WTC11 (cell line): ENCODE measurements around the gene NRXN3. TPM values are rescaled to one million over a fixed set of nuclear protein-coding genes. Genes with fewer than 3 reads are reported as not detected.
A peak's percentile ranks its signal among the peaks of the same experiment; 100 is the strongest.

ENCODE experiments used
- ATAC-seq: fragments of 200-7000 bp; cut with Tn5 transposase; 2 replicates; pipeline ENCODE4 v1.10.0; 2021; ENCODE audit warnings: mild to moderate bottlenecking, moderate library complexity
- CTCF ChIA-PET: fragments of 300-600 bp; sonication (Branson Sonifier 250); formaldehyde crosslinking; loops from one replicate; lab custom pipeline; 2021; ENCODE audit warnings: antibody characterized with exemption; lab: Charles Lee
- POLR2A ChIA-PET: fragments of 350-600 bp; sonication (Branson Sonifier 250); formaldehyde crosslinking; loops from one replicate; lab custom pipeline; 2021; ENCODE audit warnings: antibody characterized with exemption; lab: Charles Lee
- DNase-seq: peaks from one replicate; pipeline ENCODE4 v3.0.0; 2021; ENCODE audit warnings: low spot score
- H3K27ac Mint-ChIP-seq: 2 replicates; pipeline ENCODE4 v1.8.0; 2021; ENCODE audit warnings: mixed read lengths
- H3K27me3 Mint-ChIP-seq: 2 replicates; pipeline ENCODE4 v1.8.0; 2021; ENCODE audit warnings: low read depth, mild to moderate bottlenecking, moderate library complexity, mixed read lengths
- H3K36me3 Mint-ChIP-seq: 2 replicates; pipeline ENCODE4 v1.8.0; 2021; ENCODE audit warnings: mixed read lengths
- H3K4me1 Mint-ChIP-seq: 2 replicates; pipeline ENCODE4 v1.8.0; 2022; ENCODE audit warnings: mixed read lengths
- H3K4me3 Mint-ChIP-seq: 2 replicates; pipeline ENCODE4 v1.8.0; 2021; ENCODE audit warnings: mild to moderate bottlenecking, moderate library complexity, mixed read lengths
- H3K9me3 Mint-ChIP-seq: 2 replicates; pipeline ENCODE4 v1.8.0; 2021; ENCODE audit warnings: mixed read lengths
- CREM ChIP-seq: sonication (generic); formaldehyde crosslinking; IDR thresholded peaks from 2 replicates; pipeline ENCODE4 v1.8.1; 2022; ENCODE audit warnings: mild to moderate bottlenecking, missing genetic modification reagents, moderate library complexity
- E2F4 ChIP-seq: sonication (generic); formaldehyde crosslinking; IDR thresholded peaks from 2 replicates; pipeline ENCODE4 v1.8.1; 2022; ENCODE audit warnings: low read depth, mild to moderate bottlenecking, moderate library complexity, missing genetic modification reagents, borderline replicate concordance
- E2F5 ChIP-seq: sonication (generic); formaldehyde crosslinking; IDR thresholded peaks from 2 replicates; pipeline ENCODE4 v1.8.1; 2022; ENCODE audit warnings: mild to moderate bottlenecking, moderate library complexity, missing genetic modification reagents
- ELF4 ChIP-seq: sonication (generic); formaldehyde crosslinking; IDR thresholded peaks from 2 replicates; pipeline ENCODE4 v1.8.1; 2022; ENCODE audit warnings: low read depth, mild to moderate bottlenecking, moderate library complexity, missing genetic modification reagents
- ERG ChIP-seq: fragments of 250-450 bp; sonication (Bioruptor Pico); IDR thresholded peaks from 2 replicates; pipeline ENCODE4 v1.8.0; 2021; ENCODE audit warnings: mild to moderate bottlenecking
- FOXP4 ChIP-seq: sonication (generic); formaldehyde crosslinking; IDR thresholded peaks from 2 replicates; pipeline ENCODE4 v1.8.0; 2022; ENCODE audit warnings: mild to moderate bottlenecking, missing genetic modification reagents
- GABPB1 ChIP-seq: sonication (generic); formaldehyde crosslinking; IDR thresholded peaks from 2 replicates; pipeline ENCODE4 v1.8.1; 2023; ENCODE audit warnings: mild to moderate bottlenecking, missing genetic modification reagents
- GRHL2 ChIP-seq: fragments of 250-450 bp; sonication (Bioruptor Pico); IDR thresholded peaks from 2 replicates; pipeline ENCODE4 v1.8.0; 2022; ENCODE audit warnings: mild to moderate bottlenecking, moderate library complexity; ENCODE audit not compliant: insufficient replicate concordance, severe bottlenecking
- HMGXB4 ChIP-seq: sonication (generic); formaldehyde crosslinking; IDR thresholded peaks from 2 replicates; pipeline ENCODE4 v1.8.1; 2023; ENCODE audit warnings: mild to moderate bottlenecking, moderate library complexity, missing genetic modification reagents
- MLX ChIP-seq: sonication (generic); formaldehyde crosslinking; IDR thresholded peaks from 2 replicates; pipeline ENCODE4 v1.8.1; 2023; ENCODE audit warnings: mild to moderate bottlenecking, missing genetic modification reagents, moderate library complexity
- MXD4 ChIP-seq: fragments of 250-450 bp; sonication (Bioruptor Pico); IDR thresholded peaks from 2 replicates; pipeline ENCODE4 v1.8.0; 2021; ENCODE audit warnings: mild to moderate bottlenecking, moderate library complexity, borderline replicate concordance
- NR1H2 ChIP-seq: sonication (generic); formaldehyde crosslinking; IDR thresholded peaks from 2 replicates; pipeline ENCODE4 v1.9.0; 2021; ENCODE audit warnings: mild to moderate bottlenecking, moderate library complexity, missing genetic modification reagents
- OVOL2 ChIP-seq: fragments of 250-450 bp; sonication (Bioruptor Pico); IDR thresholded peaks from 2 replicates; pipeline ENCODE4 v1.9.0; 2021; ENCODE audit warnings: mild to moderate bottlenecking, borderline replicate concordance
- SMAD4 ChIP-seq: sonication (generic); formaldehyde crosslinking; IDR thresholded peaks from 2 replicates; pipeline ENCODE4 v1.8.0; 2022; ENCODE audit warnings: mild to moderate bottlenecking, missing genetic modification reagents
- ZBTB21 ChIP-seq: sonication (generic); formaldehyde crosslinking; IDR thresholded peaks from 2 replicates; pipeline ENCODE4 v1.8.1; 2023; ENCODE audit warnings: mild to moderate bottlenecking, missing genetic modification reagents, borderline replicate concordance
- ZBTB43 ChIP-seq: sonication (generic); formaldehyde crosslinking; IDR thresholded peaks from 2 replicates; pipeline ENCODE4 v1.8.1; 2023; ENCODE audit warnings: mild to moderate bottlenecking, missing genetic modification reagents
- ZNF396 ChIP-seq: fragments of 250-450 bp; sonication (Bioruptor Pico); IDR thresholded peaks from 2 replicates; pipeline ENCODE4 v1.8.0; 2021; ENCODE audit warnings: mild to moderate bottlenecking, moderate library complexity, borderline replicate concordance
- ZNF416 ChIP-seq: fragments of 250-450 bp; sonication (Bioruptor Pico); IDR thresholded peaks from 2 replicates; pipeline ENCODE4 v1.9.0; 2021; ENCODE audit warnings: mild to moderate bottlenecking, inconsistent platforms
- ZNF423 ChIP-seq: fragments of 250-450 bp; sonication (Bioruptor Pico); IDR thresholded peaks from 2 replicates; pipeline ENCODE4 v2.1.2; 2022; ENCODE audit warnings: mild to moderate bottlenecking, moderate library complexity
- total RNA-seq: library from RNA; stranded (reverse); gene quantifications from 3 replicates; pipeline ENCODE4 v1.2.3, GENCODE V29; 2021

NRXN3 gene
- total RNA-seq, 1 experiment from 2014 or later: 3.0 TPM

GRCh38 chr14:79337761-79338160, 1167.6 kb downstream of the NRXN3 start (continued):
- no peak for TF ChIP-seq E2F4 (CRISPR knock-in tag)

- ATAC-seq (peak; percentile 61; the same call in 1 of the 2 replicates), DNase-seq (no peak)
- Mint-ChIP-seq H3K9me3 (peaks cover 12% of the 10 kb centered on the region; the same call in 1 of the 2 replicates), H3K4me3 (no peak overlapping the region), H3K27me3 (no peaks in the 10 kb centered on the region), H3K27ac (no peak overlapping the region), H3K4me1 (peaks cover 45% of the 10 kb centered on the region), H3K36me3 (peaks cover 6% of the 10 kb centered on the region)
- POLR2A ChIA-PET: no interaction called here
- CTCF ChIA-PET: no interaction called here
- TF ChIP-seq HMGXB4 (CRISPR knock-in tag) (no peak), OVOL2 (no peak), GRHL2 (CRISPR knock-in tag) (no peak), CREM (no peak), ZNF396 (CRISPR knock-in tag) (no peak), GABPB1 (CRISPR knock-in tag) (no peak), ELF4 (CRISPR knock-in tag) (no peak)
These were observed 1172.8 kb downstream of the NRXN3 start for GRCh38 chr14:79342942-79343341.

GRCh38 chr14:79351011-79351410, 1180.8 kb downstream of the NRXN3 start:
- peaks cover 14% of the 10 kb centered on the region; the same call in 1 of the 2 replicates for H3K9me3 Mint-ChIP-seq
- CTCF ChIA-PET: no interaction called here

More at GRCh38 chr14:79351011-79351410, 1180.8 kb downstream of the NRXN3 start:
- peaks cover 3% of the 10 kb centered on the region for H3K36me3 Mint-ChIP-seq
- H3K4me1 Mint-ChIP-seq: peaks cover 15% of the 10 kb centered on the region
- no peak for DNase-seq
- H3K27ac Mint-ChIP-seq: no peak overlapping the region
- POLR2A ChIA-PET: no interaction called here
- no peak overlapping the region for H3K4me3 Mint-ChIP-seq
- no peak for ATAC-seq
- TF ChIP-seq ZNF396 (CRISPR knock-in tag) (no peak), MLX (no peak), ZNF416 (CRISPR knock-in tag) (no peak), FOXP4 (CRISPR knock-in tag) (no peak), CREM (no peak), SMAD4 (CRISPR knock-in tag) (no peak), E2F5 (CRISPR knock-in tag) (no peak), NR1H2 (no peak), ZBTB43 (no peak), OVOL2 (no peak), ZNF423 (CRISPR knock-in tag) (no peak), MXD4 (no peak), ZBTB21 (CRISPR knock-in tag) (no peak), ERG (CRISPR knock-in tag) (no peak)
- H3K27me3 Mint-ChIP-seq: no peaks in the 10 kb centered on the region
